Neuronal stem cell (in vitro differentiated cells): ENCODE results near the gene PPP1R27.
A peak's percentile ranks its signal among the peaks of the same experiment; 100 is the strongest.

ENCODE experiments used
- DNase-seq: peaks from one replicate; pipeline ENCODE4 v3.0.0-alpha.2; 2013; ENCODE audit warnings: low spot score
- H2AFZ ChIP-seq: one replicate; pipeline ENCODE4 v1.6.1; 2013; ENCODE audit warnings: mild to moderate bottlenecking, low read length, inconsistent platforms
- H2AK5ac ChIP-seq: 2 replicates; pipeline ENCODE4 v1.6.1; 2013; ENCODE audit warnings: low read depth, mild to moderate bottlenecking, inconsistent platforms, low read length, moderate library complexity, mixed read lengths
- H2BK120ac ChIP-seq: 2 replicates; pipeline ENCODE4 v1.6.1; 2013; ENCODE audit warnings: low read depth, mild to moderate bottlenecking, inconsistent platforms, low read length, moderate library complexity, mixed read lengths
- H2BK12ac ChIP-seq: one replicate; pipeline ENCODE4 v1.6.1; 2013; ENCODE audit warnings: low read length, inconsistent platforms
- H2BK15ac ChIP-seq: 2 replicates; pipeline ENCODE4 v1.6.1; 2013; ENCODE audit warnings: mild to moderate bottlenecking, low read length, inconsistent platforms, mixed read lengths
- H2BK5ac ChIP-seq: one replicate; pipeline ENCODE4 v1.6.1; 2013; ENCODE audit warnings: inconsistent platforms, mild to moderate bottlenecking, low read length, moderate library complexity
- H3K14ac ChIP-seq: one replicate; pipeline ENCODE4 v1.6.1; 2013; ENCODE audit warnings: low read length, inconsistent platforms
- H3K18ac ChIP-seq: 2 replicates; pipeline ENCODE4 v1.6.1; 2013; ENCODE audit warnings: low read length, inconsistent platforms
- H3K23ac ChIP-seq: 2 replicates; pipeline ENCODE4 v1.6.1; 2013; ENCODE audit warnings: low read depth, mild to moderate bottlenecking, mixed read lengths, low read length, inconsistent platforms; ENCODE audit not compliant: poor library complexity
- H3K27ac ChIP-seq: replicated peaks from 3 replicates; pipeline ENCODE4 v1.5.1; 2013; ENCODE audit warnings: low read length, inconsistent platforms
- H3K27me3 ChIP-seq, 3 experiments: 2 replicates each; pipeline ENCODE4 v1.6.1; 2013; ENCODE audit warnings: low read length in 3 of 3, mild to moderate bottlenecking in 2 of 3, inconsistent platforms in 1 of 3, low read depth in 1 of 3, mixed read lengths in 1 of 3, moderate library complexity in 1 of 3; ENCODE audit not compliant: control insufficient read depth in 3 of 3, insufficient read depth in 3 of 3
- H3K36me3 ChIP-seq, 2 donors: replicated peaks in 1 of 2; 2 replicates each; pipeline ENCODE4 v1.6.1; 2013; ENCODE audit warnings: low read length in 2 of 2; ENCODE audit not compliant: control insufficient read depth in 2 of 2, insufficient read depth in 2 of 2
- H3K4ac ChIP-seq: 2 replicates; pipeline ENCODE4 v1.6.1; 2013; ENCODE audit warnings: inconsistent platforms, mild to moderate bottlenecking, low read length, moderate library complexity
- H3K4me1 ChIP-seq, 2 donors: 1 replicate in 1 of 2; 2 replicates in 1 of 2; pipeline ENCODE4 v1.6.1; 2013; ENCODE audit warnings: low read length in 2 of 2, low read depth in 1 of 2; ENCODE audit not compliant: control insufficient read depth in 2 of 2, insufficient read depth in 1 of 2
- H3K4me2 ChIP-seq: one replicate; pipeline ENCODE4 v1.6.1; 2013; ENCODE audit warnings: mild to moderate bottlenecking, low read length, inconsistent platforms; ENCODE audit not compliant: insufficient read depth, poor library complexity, severe bottlenecking
- H3K4me3 ChIP-seq, 2 donors: 2 replicates each; pipeline ENCODE4 v1.5.1; 2013; ENCODE audit warnings: low read length in 2 of 2, mild to moderate bottlenecking in 2 of 2, inconsistent platforms in 1 of 2, moderate library complexity in 1 of 2
- H3K79me1 ChIP-seq: one replicate; pipeline ENCODE4 v1.6.1; 2013; ENCODE audit warnings: low read depth, mild to moderate bottlenecking, inconsistent platforms, low read length, moderate library complexity
- H3K9ac ChIP-seq: one replicate; pipeline ENCODE4 v1.6.1; 2013; ENCODE audit warnings: mild to moderate bottlenecking, low read depth, low read length, inconsistent platforms; ENCODE audit not compliant: poor library complexity
- H3K9me3 ChIP-seq, 2 donors: replicated peaks in 1 of 2; 2 replicates each; pipeline versions ENCODE3 to v1.6.1; 2013; ENCODE audit warnings: low read length in 2 of 2, mild to moderate bottlenecking in 2 of 2, inconsistent platforms in 1 of 2, low read depth in 1 of 2, mixed read lengths in 1 of 2, moderate library complexity in 1 of 2; ENCODE audit not compliant: control insufficient read depth in 2 of 2, insufficient read depth in 1 of 2
- H4K8ac ChIP-seq: one replicate; pipeline ENCODE4 v1.6.1; 2013; ENCODE audit warnings: low read depth, mild to moderate bottlenecking, inconsistent platforms, low read length, moderate library complexity
- H4K91ac ChIP-seq: one replicate; pipeline ENCODE4 v1.6.1; 2013; ENCODE audit warnings: low read length, low read depth, mild to moderate bottlenecking, inconsistent platforms; ENCODE audit not compliant: poor library complexity
- WGBS, 2 donors: extraction: QIAGEN DNeasy Blood & Tissue Kit; methylation state at CpG; one replicate each; pipeline ENCODE4 v1.1.7; 2013; ENCODE audit warnings: missing lambda C conversion rate in 2 of 2, mixed read lengths in 1 of 2; ENCODE audit not compliant: insufficient read length in 2 of 2, insufficient replicate concordance in 1 of 2; ENCODE audit errors: extremely low coverage in 2 of 2; 5-methylcytosine and 5-hydroxymethylcytosine counted together

PPP1R27 gene

DNA sequence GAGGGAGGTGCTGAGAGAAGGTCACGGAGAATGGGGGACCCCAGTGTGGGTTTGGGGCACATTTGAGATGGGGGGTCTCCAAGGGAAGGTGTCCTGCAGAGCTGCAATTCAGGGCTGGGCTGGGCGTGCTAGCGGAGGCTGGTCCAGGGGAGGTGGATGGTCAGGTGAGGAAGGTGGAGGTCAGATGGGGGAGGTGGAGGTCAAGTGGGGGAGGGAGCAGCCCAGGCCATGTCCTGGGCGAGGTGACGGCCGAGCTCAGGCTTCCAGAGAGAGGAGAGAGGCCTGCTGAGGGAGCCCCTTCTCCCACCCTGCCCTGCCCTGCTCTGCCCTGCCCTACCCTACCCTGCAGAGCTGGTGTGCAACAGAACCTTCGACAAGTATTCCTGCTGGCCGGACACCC is 24.4 kb downstream of the PPP1R27 start:
- Histone ChIP-seq H3K27me3 (peaks cover 0 to 56% (median 26%) of the 10 kb centered on the region in 3 experiments), H2BK120ac (no peak overlapping the region), H2BK15ac (no peak overlapping the region), H3K18ac (no peak overlapping the region), H2AFZ (no peak overlapping the region), H3K36me3 (no peaks in the 10 kb centered on the region), H3K9me3 (no peaks in the 10 kb centered on the region), H3K4me3 (no peak overlapping the region), H2AK5ac (peak overlapping the region; percentile 96), H2BK12ac (no peak overlapping the region), H3K9ac (no peak overlapping the region), H4K8ac (no peak overlapping the region), H2BK5ac (no peak overlapping the region), H3K27ac (no peak overlapping the region), H3K79me1 (peaks cover 9% of the 10 kb centered on the region), H3K4me1 (peaks cover 0 to 3% of the 10 kb centered on the region in 2 donors), H3K14ac (no peak overlapping the region), H3K4me2 (no peak overlapping the region), H4K91ac (no peak overlapping the region), H3K4ac (no peak overlapping the region), H3K23ac (no peak overlapping the region)
- no peak for DNase-seq
- no CpG with 5 or more reads among the region's 8 CpGs for WGBS, 2 donors

- no peak overlapping the region for H2BK120ac ChIP-seq
- H2BK15ac ChIP-seq: peak overlapping the region; percentile 7
- no peak overlapping the region for H2BK5ac ChIP-seq
- H3K79me1 ChIP-seq: peaks cover 9% of the 10 kb centered on the region
- no peak overlapping the region for H4K91ac ChIP-seq
- no peak overlapping the region for H3K4ac ChIP-seq
- no peak overlapping the region for H3K18ac ChIP-seq
- no peaks in the 10 kb centered on the region for H3K9me3 ChIP-seq
- H3K14ac ChIP-seq: peak overlapping the region; percentile 82
- peak overlapping the region; percentile 98 for H2BK12ac ChIP-seq
- no peak overlapping the region for H3K4me2 ChIP-seq
- H3K9ac ChIP-seq: peak overlapping the region; percentile 70
- H3K4me1 ChIP-seq: peaks cover 2 to 7% of the 10 kb centered on the region in 2 donors
- no peak overlapping the region for H2AFZ ChIP-seq
- no peak for DNase-seq
- no CpG with 5 or more reads among the region's 7 CpGs for WGBS, 2 donors
- no peak overlapping the region for H3K27ac ChIP-seq
- H3K4me3 ChIP-seq: no peak overlapping the region
- H3K23ac ChIP-seq: peak overlapping the region; percentile 99
- H3K36me3 ChIP-seq: no peaks in the 10 kb centered on the region
- H2AK5ac ChIP-seq: peak overlapping the region; percentile 76
- no peak overlapping the region for H4K8ac ChIP-seq
- H3K27me3 ChIP-seq: peaks cover 6 to 61% (median 33%) of the 10 kb centered on the region in 3 experiments
These were observed 25.3 kb downstream of the PPP1R27 start for GRCh38 chr17:81809556-81809998.

- H3K9ac ChIP-seq: peak overlapping the region; percentile 70
- no peak overlapping the region for H3K18ac ChIP-seq
- no peak overlapping the region for H3K4me3 ChIP-seq
- H2BK12ac ChIP-seq: peak overlapping the region; percentile 98
- no peaks in the 10 kb centered on the region for H3K9me3 ChIP-seq
- H2BK15ac ChIP-seq: no peak overlapping the region
- H3K79me1 ChIP-seq: peaks cover 9% of the 10 kb centered on the region
- H3K23ac ChIP-seq: peak overlapping the region; percentile 99
- H3K36me3 ChIP-seq: no peaks in the 10 kb centered on the region
- no peak for DNase-seq
- WGBS, 2 donors: no CpG with 5 or more reads among the region's 20 CpGs
- no peak overlapping the region for H3K4ac ChIP-seq
- no peak overlapping the region for H2AFZ ChIP-seq
- H2BK5ac ChIP-seq: no peak overlapping the region
- H3K4me2 ChIP-seq: no peak overlapping the region
- H4K91ac ChIP-seq: no peak overlapping the region
- peak overlapping the region; percentile 79 for H2AK5ac ChIP-seq
- peaks cover 13 to 68% (median 39%) of the 10 kb centered on the region in 3 experiments for H3K27me3 ChIP-seq
- H4K8ac ChIP-seq: no peak overlapping the region
- H2BK120ac ChIP-seq: no peak overlapping the region
- peaks cover 2 to 7% of the 10 kb centered on the region in 2 donors for H3K4me1 ChIP-seq
- peak overlapping the region; percentile 82 for H3K14ac ChIP-seq
- no peak overlapping the region for H3K27ac ChIP-seq
These were observed 25.9 kb downstream of the PPP1R27 start for GRCh38 chr17:81808778-81809555.

GRCh38 chr17:81807839-81808238 is 27.0 kb downstream of the PPP1R27 start:
- no peak overlapping the region for H3K18ac ChIP-seq
- peak overlapping the region; percentile 89 for H3K23ac ChIP-seq
- H2BK12ac ChIP-seq: peak overlapping the region; percentile 73
- H3K14ac ChIP-seq: no peak overlapping the region
- no peak overlapping the region for H2BK120ac ChIP-seq
- H3K79me1 ChIP-seq: peaks cover 7% of the 10 kb centered on the region
- no peak overlapping the region for H3K4me2 ChIP-seq
- H3K36me3 ChIP-seq: no peaks in the 10 kb centered on the region
- no peak overlapping the region for H2BK5ac ChIP-seq
- no peak overlapping the region for H4K91ac ChIP-seq
- no peak overlapping the region for H3K27ac ChIP-seq
- H2AFZ ChIP-seq: no peak overlapping the region
- peak overlapping the region; percentile 44 for H3K9ac ChIP-seq
- peaks cover 2 to 7% of the 10 kb centered on the region in 2 donors for H3K4me1 ChIP-seq
- H2AK5ac ChIP-seq: peak overlapping the region; percentile 75
- no CpG with 5 or more reads among the region's 13 CpGs for WGBS, 2 donors
- H2BK15ac ChIP-seq: no peak overlapping the region
- no peaks in the 10 kb centered on the region for H3K9me3 ChIP-seq
- peaks cover 20 to 79% (median 50%) of the 10 kb centered on the region in 3 experiments for H3K27me3 ChIP-seq
- no peak for DNase-seq
- no peak overlapping the region for H3K4ac ChIP-seq
- H4K8ac ChIP-seq: no peak overlapping the region
- H3K4me3 ChIP-seq: no peak overlapping the region
